ENCODE measurements around the gene CSKMT. TPM values are rescaled to one million over a fixed set of nuclear protein-coding genes. Genes with fewer than 3 reads are reported as not detected.
"Not testable (repeated sequence)": the region's sequence is repeated elsewhere in the genome, so short reads cannot be mapped to it uniquely, and the experiment has no call there.

The CSKMT gene
- total RNA-seq, 1 donor from 2014 or later: 4.9 TPM

- ATAC-seq; DNase-seq (ENCODE audit: missing footprints); intact Hi-C loops (cut with DNase I): not testable (repeated sequence)
Measured at GRCh38 chr11:62650283-62650682, 14.8 kb upstream of the CSKMT start.

DNA sequence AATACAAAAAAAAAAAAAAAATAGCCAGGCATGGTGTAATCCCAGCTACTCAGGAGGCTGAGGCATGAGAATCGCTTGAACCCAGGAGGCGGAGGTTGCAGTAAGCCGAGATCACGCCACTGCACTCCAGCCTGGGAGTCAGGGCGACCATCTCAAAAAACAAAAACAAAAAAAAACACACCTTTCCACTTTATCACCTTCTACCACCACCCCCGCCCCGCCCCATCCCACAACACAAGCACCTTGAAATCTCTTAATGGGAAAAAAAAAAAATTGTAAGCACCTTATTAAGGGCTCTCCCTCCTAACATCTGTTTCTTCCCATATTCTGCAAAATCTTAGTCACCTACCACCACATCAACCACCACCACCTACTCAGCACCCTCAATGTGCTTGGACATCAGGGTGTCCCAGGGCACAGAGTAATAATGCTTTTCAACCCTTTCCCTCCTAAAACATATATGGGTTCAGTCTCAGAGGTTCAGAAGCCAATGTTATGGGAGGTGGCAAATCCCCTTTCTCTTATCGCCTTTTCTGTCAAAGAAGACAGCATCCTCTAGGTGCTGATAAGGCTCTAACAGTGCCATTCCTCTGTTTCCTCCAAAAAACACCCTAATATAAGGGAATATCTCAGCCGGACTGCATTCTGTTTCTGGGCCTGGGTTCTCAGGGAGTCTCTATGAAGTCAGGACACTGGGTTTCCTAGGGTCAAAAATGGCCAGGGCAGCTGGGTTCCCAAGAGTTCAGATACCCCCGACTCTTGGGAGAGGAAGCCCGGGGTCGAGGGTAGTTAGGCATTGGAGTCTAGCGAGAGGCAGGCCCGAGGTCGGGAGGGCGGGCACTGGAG, 12.7 kb upstream of the CSKMT start:
- DNase-seq (ENCODE audit: missing footprints) (no peak), ATAC-seq (no peak)
- intact Hi-C loops (cut with DNase I): loop anchor here (1.0 kb wide), 1 partner anchor 13 kb away; the partner anchor contains the start of genes C11orf98 and CSKMT

DNA sequence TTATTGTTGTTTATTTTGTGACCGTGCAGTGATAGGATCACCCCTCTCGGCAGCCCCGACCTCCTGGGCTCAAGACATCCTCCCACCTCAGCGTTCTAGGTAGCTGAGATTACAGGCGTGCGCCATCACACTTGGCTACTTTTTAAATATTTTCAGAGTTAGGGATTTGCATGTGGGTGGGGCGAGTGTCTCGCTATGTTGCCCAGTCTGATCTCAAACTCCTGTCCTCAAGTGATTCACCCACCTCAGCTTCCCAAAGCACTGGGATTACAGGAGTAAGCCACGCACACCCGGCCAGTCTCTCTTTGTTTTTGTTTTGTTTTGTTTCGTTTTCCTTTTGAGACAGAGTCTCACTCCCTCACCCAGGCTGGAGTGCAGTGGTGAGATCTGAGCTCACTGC, 10.8 kb upstream of the CSKMT start:
- intact Hi-C loops (cut with DNase I): no loop called here
- no peak for ATAC-seq
- DNase-seq (ENCODE audit: missing footprints): no peak

DNA sequence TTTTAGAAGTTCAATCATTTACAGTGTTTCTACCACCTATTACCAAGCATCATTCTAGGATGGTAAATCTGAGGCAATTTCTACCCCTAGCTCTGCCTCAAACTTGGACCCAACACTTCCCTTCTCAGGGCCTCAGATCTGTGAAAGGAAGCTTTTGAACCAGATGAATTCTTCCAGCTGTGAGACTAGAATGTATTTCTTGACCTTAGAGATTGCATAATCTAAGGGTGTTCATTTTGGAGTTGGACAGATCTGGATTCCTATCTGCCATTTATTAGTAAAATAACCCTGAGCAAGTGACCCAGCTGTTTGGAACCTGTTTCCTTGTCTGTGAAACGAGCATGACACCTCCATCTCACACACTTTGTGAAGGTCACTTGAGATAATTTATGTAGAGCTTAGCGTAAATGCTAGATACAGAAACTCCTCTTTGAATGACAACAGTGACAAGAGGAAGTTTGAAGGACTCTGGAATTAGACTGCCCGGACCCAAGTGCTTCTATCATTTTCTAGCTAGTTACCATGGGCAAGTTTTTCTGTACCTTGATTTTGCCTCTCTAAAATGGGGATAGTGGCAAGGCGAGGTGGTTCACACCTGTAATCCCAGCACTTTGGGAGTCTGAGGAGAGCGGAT, 8.2 kb upstream of the CSKMT start:
- DNase-seq (ENCODE audit: missing footprints): no peak
- ATAC-seq: no peak
- intact Hi-C loops (cut with DNase I): no loop called here

DNA sequence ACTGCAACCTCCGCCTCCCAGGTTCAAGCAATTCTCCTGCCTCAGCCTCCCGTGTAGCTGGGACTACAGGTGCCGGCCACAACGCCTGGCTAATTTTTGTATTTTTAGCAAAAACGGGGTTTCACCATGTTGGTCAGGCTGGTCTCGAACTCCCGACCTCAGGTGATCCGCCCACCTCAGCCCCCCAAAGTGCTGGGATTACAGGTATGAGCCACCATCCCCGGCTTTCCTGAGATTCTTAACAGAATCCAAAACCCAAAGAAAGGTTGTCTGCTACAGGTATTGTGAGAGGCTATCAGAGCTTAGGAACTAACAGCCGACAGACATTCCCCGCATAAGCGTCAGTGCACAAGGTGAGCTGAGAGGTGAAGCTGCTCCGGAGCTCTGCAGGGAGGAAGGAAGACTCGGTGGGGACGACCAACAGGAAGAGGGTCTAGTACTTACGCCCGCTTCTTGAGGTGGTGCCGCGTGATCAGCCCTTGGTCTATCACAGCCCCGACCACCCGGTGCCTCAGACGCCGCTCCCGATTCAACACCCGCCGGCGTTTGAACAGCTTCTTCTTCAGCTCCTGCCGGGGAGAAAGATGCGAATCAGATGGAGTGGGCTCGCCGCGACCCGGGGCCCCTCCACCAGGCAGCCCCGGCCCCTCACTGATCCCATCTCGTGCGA, 572 bp upstream of the CSKMT start:
- ATAC-seq (peak; percentile 12), DNase-seq (ENCODE audit: missing footprints) (no peak)
- intact Hi-C loops (cut with DNase I): loop anchor here (1.0 to 5.0 kb wide), 5 partner anchors 11 to 117 kb away; partner anchors contain the start of genes AHNAK, BSCL2, EML3 and GNG3

DNA sequence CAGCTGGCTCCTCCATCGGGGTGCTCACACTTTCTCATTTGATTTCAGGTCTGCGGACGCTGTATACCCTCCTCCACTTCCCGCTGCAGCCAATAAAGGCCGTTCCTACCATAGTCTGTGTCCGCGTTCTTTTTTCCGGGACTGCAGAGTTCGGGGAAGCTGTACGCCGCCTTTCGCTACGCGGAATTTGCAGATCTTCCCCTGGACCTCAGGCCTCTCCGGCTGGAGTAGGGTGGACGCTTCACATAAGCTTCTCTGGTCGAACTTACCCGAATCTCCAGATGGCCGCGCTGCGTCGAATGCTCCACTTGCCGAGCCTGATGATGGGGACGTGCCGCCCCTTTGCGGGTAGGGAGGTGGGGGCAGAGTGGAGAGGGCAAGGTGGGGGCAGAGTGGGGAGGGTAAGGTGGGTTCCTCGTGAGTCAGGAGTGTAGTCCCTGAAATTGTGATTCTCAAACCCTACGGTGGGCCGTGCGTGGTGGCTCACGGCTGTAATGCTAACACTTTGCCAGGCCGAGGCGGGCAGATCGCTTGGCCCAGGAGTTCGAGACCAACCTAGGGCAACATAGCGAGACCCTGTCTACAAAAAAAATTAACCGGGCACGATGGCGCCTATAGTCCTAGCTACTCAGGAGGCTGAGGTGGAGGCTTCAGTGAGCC, 617 bp downstream of the CSKMT start:
- peak; percentile 83 for DNase-seq (ENCODE audit: missing footprints)
- intact Hi-C loops (cut with DNase I): loop anchor here (1.0 to 5.0 kb wide), 4 partner anchors 12 to 118 kb away; partner anchors contain the start of genes AHNAK, BSCL2, GNG3 and HNRNPUL2
- peak; percentile 68 for ATAC-seq

- ATAC-seq (no peak), DNase-seq (ENCODE audit: missing footprints) (no peak)
- intact Hi-C loops (cut with DNase I): loop anchor here (5.0 kb wide), 3 partner anchors 41 to 119 kb away; partner anchors contain the start of genes AHNAK, BSCL2, GNG3 and HNRNPUL2
Measured at GRCh38 chr11:62666259-62666926, 1.3 kb downstream of the CSKMT start.

DNA sequence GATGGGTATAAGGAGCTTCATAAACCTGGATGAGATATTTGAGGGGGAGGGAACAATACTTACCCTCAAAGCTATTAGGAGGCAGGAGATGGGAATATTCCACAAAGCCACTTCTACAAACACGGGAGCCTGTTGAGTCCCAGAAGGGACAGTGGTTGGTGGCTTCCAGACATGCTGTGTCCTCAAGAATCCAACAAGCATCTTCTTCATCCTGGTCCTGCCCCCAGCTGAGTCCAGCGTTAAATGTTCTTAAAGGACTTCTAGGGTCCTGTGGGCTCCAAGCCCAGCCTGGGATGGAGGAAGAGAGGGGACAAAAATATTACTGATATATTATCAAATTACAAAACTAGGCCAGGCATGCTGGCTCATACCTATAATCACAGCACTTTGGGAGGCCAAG, 2.3 kb downstream of the CSKMT start:
- intact Hi-C loops (cut with DNase I): loop anchor here (5.0 kb wide), 3 partner anchors 40 to 120 kb away; partner anchors contain the start of genes AHNAK, BSCL2, GNG3 and HNRNPUL2
- ATAC-seq: no peak
- DNase-seq (ENCODE audit: missing footprints): no peak

GRCh38 chr11:62669420-62670161, 4.5 kb downstream of the CSKMT start:
- DNase-seq (ENCODE audit: missing footprints) (no peak), ATAC-seq (no peak)
- intact Hi-C loops (cut with DNase I): loop anchor here (5.0 kb wide), 3 partner anchors 38 to 122 kb away; partner anchors contain the start of genes AHNAK, BSCL2, GNG3 and HNRNPUL2

- intact Hi-C loops (cut with DNase I): no loop called here
- ATAC-seq (peak; percentile 39), DNase-seq (ENCODE audit: missing footprints) (no peak)
Measured at GRCh38 chr11:62671236-62671607, 6.1 kb downstream of the CSKMT start.

DNA sequence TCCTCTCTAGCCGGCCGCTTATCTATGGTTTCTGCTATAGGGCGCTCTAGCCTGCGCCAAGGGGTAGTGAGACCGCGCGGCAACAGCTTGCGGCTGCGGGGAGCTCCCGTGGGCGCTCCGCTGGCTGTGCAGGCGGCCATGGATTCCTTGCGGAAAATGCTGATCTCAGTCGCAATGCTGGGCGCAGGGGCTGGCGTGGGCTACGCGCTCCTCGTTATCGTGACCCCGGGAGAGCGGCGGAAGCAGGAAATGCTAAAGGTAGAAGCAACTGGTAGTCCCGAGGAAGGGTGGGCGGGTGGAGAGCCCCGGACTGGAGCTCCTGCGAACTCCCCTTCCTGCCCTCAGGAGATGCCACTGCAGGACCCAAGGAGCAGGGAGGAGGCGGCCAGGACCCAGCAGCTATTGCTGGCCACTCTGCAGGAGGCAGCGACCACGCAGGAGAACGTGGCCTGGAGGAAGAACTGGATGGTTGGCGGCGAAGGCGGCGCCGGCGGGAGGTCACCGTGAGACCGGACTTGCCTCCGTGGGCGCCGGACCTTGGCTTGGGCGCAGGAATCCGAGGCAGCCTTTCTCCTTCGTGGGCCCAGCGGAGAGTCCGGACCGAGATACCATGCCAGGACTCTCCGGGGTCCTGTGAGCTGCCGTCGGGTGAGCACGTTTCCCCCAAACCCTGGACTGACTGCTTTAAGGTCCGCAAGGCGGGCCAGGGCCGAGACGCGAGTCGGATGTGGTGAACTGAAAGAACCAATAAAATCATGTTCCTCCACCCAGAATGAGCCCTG, 6.7 kb downstream of the CSKMT start, which contains the start of the genes LBHD1 and UQCC3:
Gene LBHD1, minus strand, starts transcription at position 660 of the 782 bp plus-strand sequence. CDS start 2,236 bp downstream, outside the sequence.
Gene UQCC3, plus strand, starts transcription at position 66 of the 782 bp plus-strand sequence. Its CDS starts 73 bp downstream, at position 139.
- intact Hi-C loops (cut with DNase I): no loop called here
- ATAC-seq (peak; percentile 87), DNase-seq (ENCODE audit: missing footprints) (peak; percentile 88)

- intact Hi-C loops (cut with DNase I): no loop called here
- no peak for ATAC-seq
- no peak for DNase-seq (ENCODE audit: missing footprints)
Measured at GRCh38 chr11:62673196-62673525, 8.0 kb downstream of the CSKMT start.

DNA sequence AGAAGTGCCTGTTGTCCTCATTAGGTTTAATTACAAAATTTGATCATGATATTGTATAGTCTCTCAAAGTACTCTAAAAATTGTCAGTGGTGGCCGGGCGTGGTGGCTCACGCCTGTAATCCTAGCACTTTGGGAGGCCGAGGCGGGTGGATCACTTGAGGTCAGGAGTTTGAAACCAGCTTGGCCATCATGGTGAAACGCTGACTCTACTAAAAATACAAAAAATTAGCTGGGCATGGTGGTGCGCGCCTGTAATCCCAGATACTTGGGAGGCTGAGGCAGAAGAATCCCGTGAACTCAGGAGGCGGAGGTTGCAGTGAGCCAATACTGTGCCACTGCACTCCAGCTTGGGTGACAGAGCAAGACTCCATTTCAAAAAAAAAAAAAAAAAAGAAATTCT, 10.3 kb downstream of the CSKMT start:
- intact Hi-C loops (cut with DNase I): loop anchor here (5.0 kb wide), 1 partner anchor 273 kb away; no protein-coding TSS in a partner anchor
- not testable (repeated sequence) for DNase-seq (ENCODE audit: missing footprints); ATAC-seq

GRCh38 chr11:62676698-62677097, 11.6 kb downstream of the CSKMT start:
- no peak for ATAC-seq
- DNase-seq (ENCODE audit: missing footprints): no peak
- intact Hi-C loops (cut with DNase I): loop anchor here (5.0 kb wide), 1 partner anchor 274 kb away; no protein-coding TSS in a partner anchor

DNA sequence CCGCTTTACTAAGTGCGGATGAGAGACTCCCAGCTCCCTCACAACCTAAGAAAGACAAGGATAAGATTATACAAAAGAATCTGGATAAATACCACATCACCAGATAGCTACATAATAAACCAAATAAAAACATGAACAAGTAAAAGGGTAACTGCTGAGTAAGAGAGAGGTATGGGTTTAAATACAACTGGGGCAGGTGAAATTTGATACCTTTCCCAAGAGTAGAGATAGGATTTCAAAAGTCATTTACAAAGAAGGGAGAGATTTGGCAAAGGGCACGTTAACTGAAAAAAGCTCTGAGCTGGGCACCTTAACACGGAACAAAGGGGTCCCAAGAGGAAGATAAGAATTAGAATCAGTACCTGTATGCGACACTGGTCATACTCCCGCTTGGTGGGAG, 12.0 kb downstream of the CSKMT start:
- DNase-seq (ENCODE audit: missing footprints): no peak
- ATAC-seq: no peak
- intact Hi-C loops (cut with DNase I): loop anchor here (5.0 kb wide), 1 partner anchor 275 kb away; no protein-coding TSS in a partner anchor

DNA sequence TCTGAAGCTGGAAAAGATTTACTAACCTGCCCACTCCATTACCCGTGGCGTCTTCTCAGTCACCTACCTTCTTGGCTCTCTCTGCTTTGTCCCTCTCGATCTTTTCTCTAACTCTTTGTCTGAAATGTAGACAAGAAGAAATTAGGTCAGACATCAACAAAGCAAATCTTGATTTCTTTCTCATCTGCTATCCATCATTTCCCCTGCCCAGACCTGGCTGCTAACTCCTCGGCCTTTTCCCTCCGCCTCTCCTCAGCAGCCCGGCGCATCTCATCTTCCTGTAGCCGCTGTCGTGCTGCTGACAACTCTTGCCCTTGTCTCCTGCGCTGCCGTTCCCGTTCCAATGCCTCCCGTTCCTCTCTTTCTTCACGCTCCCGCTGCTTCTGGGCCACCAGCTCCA, 12.6 kb downstream of the CSKMT start:
- no peak for ATAC-seq
- intact Hi-C loops (cut with DNase I): loop anchor here (5.0 kb wide), 1 partner anchor 275 kb away; no protein-coding TSS in a partner anchor
- no peak for DNase-seq (ENCODE audit: missing footprints)
